GM10266 (cell line): ENCODE data around the gene SV2C.

ENCODE experiments used
- DNase-seq: peaks from one replicate; pipeline ENCODE4 v3.0.0; 2012; ENCODE audit errors: extremely low spot score
- CTCF ChIP-seq: IDR thresholded peaks from 2 replicates; pipeline ENCODE4 v1.5.1; 2012; ENCODE audit warnings: mild to moderate bottlenecking, low read depth; ENCODE audit not compliant: control insufficient read depth, insufficient read depth; ENCODE audit errors: missing control alignments

SV2C gene

GRCh38 chr5:76401801-76402250 lies 318.6 kb downstream of the SV2C start:
- DNase-seq: no peak
- no peak for TF ChIP-seq CTCF

GRCh38 chr5:76402251-76402885 lies 319.2 kb downstream of the SV2C start:
- TF ChIP-seq CTCF: no peak
- DNase-seq: peak; percentile 84

GRCh38 chr5:76402886-76403765 lies 319.9 kb downstream of the SV2C start, which contains the start of gene IQGAP2:
IQGAP2 (plus strand) TSS chr5:76403285; CDS start chr5:76403546, 261 bp downstream.
- peak; percentile 94 for TF ChIP-seq CTCF
- DNase-seq: peak; percentile 88
